ENCODE measurements around the gene ETHE1. TPM values are rescaled to one million over a fixed set of nuclear protein-coding genes. Genes with fewer than 3 reads are reported as not detected.
A peak's percentile ranks its signal among the peaks of the same experiment; 100 is the strongest.
"Not testable (repeated sequence)": the region's sequence is repeated elsewhere in the genome, so short reads cannot be mapped to it uniquely, and the experiment has no call there.

Gene ETHE1
- total RNA-seq, 1 donor, result 52.1 TPM

- Histone ChIP-seq H2AFZ (ENCODE audit: low read length) (no peak overlapping the region), H3K79me2 (ENCODE audit: insufficient read depth, low read length) (no peaks in the 10 kb centered on the region), H3K27me3 (ENCODE audit: insufficient read depth, low read length) (no peaks in the 10 kb centered on the region), H3K9me3 (ENCODE audit: low read depth, low read length) (no peaks in the 10 kb centered on the region), H3K27ac (ENCODE audit: low read depth, low read length) (no peak overlapping the region), H3K36me3 (ENCODE audit: insufficient read depth, low read length) (peaks cover 40% of the 10 kb centered on the region), H3K4me1 (ENCODE audit: insufficient read depth, low read length) (no peaks in the 10 kb centered on the region), H3K4me2 (ENCODE audit: insufficient read depth, low read length) (no peak overlapping the region), H3K4me3 (ENCODE audit: insufficient read depth, low read length) (no peak overlapping the region), H4K20me1 (ENCODE audit: insufficient read depth, low read length) (no peaks in the 10 kb centered on the region)
- TF ChIP-seq CTCF (IDR thresholded peaks at IDR 0.05; ENCODE audit: extremely low read depth, low read depth, low read length), result no peak
- no peak for DNase-seq (ENCODE audit: insufficient read length, low spot score, missing footprints)
Observed at GRCh38 chr19:43548706-43549105, 21.7 kb upstream of the ETHE1 start.

- not testable (repeated sequence) for H3K27ac ChIP-seq (ENCODE audit: low read depth, low read length); H3K9me3 ChIP-seq (ENCODE audit: low read depth, low read length); H2AFZ ChIP-seq (ENCODE audit: low read length); H3K4me1 ChIP-seq (ENCODE audit: insufficient read depth, low read length); DNase-seq (ENCODE audit: insufficient read length, low spot score, missing footprints); H4K20me1 ChIP-seq (ENCODE audit: insufficient read depth, low read length); H3K4me2 ChIP-seq (ENCODE audit: insufficient read depth, low read length); H3K27me3 ChIP-seq (ENCODE audit: insufficient read depth, low read length); H3K79me2 ChIP-seq (ENCODE audit: insufficient read depth, low read length); H3K4me3 ChIP-seq (ENCODE audit: insufficient read depth, low read length)
- peaks cover 47% of the 10 kb centered on the region for H3K36me3 ChIP-seq (ENCODE audit: insufficient read depth, low read length)
Observed at GRCh38 chr19:43547926-43548325, 20.9 kb upstream of the ETHE1 start.

GRCh38 chr19:43546581-43546980 lies 19.6 kb upstream of the ETHE1 start:
- H3K79me2 ChIP-seq (ENCODE audit: insufficient read depth, low read length), result no peaks in the 10 kb centered on the region
- H3K9me3 ChIP-seq (ENCODE audit: low read depth, low read length), result no peaks in the 10 kb centered on the region
- peaks cover 51% of the 10 kb centered on the region for H3K36me3 ChIP-seq (ENCODE audit: insufficient read depth, low read length)
- no peak overlapping the region for H3K4me2 ChIP-seq (ENCODE audit: insufficient read depth, low read length)
- H4K20me1 ChIP-seq (ENCODE audit: insufficient read depth, low read length), result no peaks in the 10 kb centered on the region
- H3K4me3 ChIP-seq (ENCODE audit: insufficient read depth, low read length), result no peak overlapping the region
- TF ChIP-seq CTCF (IDR thresholded peaks at IDR 0.05; ENCODE audit: extremely low read depth, low read depth, low read length), result no peak
- no peaks in the 10 kb centered on the region for H3K27me3 ChIP-seq (ENCODE audit: insufficient read depth, low read length)
- no peak overlapping the region for H2AFZ ChIP-seq (ENCODE audit: low read length)
- peak; percentile 14 for DNase-seq (ENCODE audit: insufficient read length, low spot score, missing footprints)
- no peaks in the 10 kb centered on the region for H3K4me1 ChIP-seq (ENCODE audit: insufficient read depth, low read length)
- H3K27ac ChIP-seq (ENCODE audit: low read depth, low read length), result no peak overlapping the region

GRCh38 chr19:43545981-43546380 lies 19.0 kb upstream of the ETHE1 start:
- peak; percentile 67 for DNase-seq (ENCODE audit: insufficient read length, low spot score, missing footprints)
- Histone ChIP-seq H3K4me2 (ENCODE audit: insufficient read depth, low read length) (no peak overlapping the region), H3K27ac (ENCODE audit: low read depth, low read length) (no peak overlapping the region), H3K36me3 (ENCODE audit: insufficient read depth, low read length) (peaks cover 45% of the 10 kb centered on the region), H2AFZ (ENCODE audit: low read length) (no peak overlapping the region), H3K4me1 (ENCODE audit: insufficient read depth, low read length) (no peaks in the 10 kb centered on the region), H3K79me2 (ENCODE audit: insufficient read depth, low read length) (no peaks in the 10 kb centered on the region), H3K4me3 (ENCODE audit: insufficient read depth, low read length) (no peak overlapping the region), H3K9me3 (ENCODE audit: low read depth, low read length) (no peaks in the 10 kb centered on the region), H3K27me3 (ENCODE audit: insufficient read depth, low read length) (no peaks in the 10 kb centered on the region), H4K20me1 (ENCODE audit: insufficient read depth, low read length) (no peaks in the 10 kb centered on the region)
- no peak for TF ChIP-seq CTCF (IDR thresholded peaks at IDR 0.05; ENCODE audit: extremely low read depth, low read depth, low read length)

Data from osteoblast (primary cell).